Mononuclear cell (primary cell): ENCODE measurements around the gene PRCP. TPM values are rescaled to one million over a fixed set of nuclear protein-coding genes. Genes with fewer than 3 reads are reported as not detected.

Experiments used
- H3K27me3 ChIP-seq: 2 replicates; pipeline ENCODE4 v1.6.0; 2011; ENCODE audit warnings: low read length, control low read depth; ENCODE audit not compliant: insufficient read depth
- H3K4me1 ChIP-seq: 2 replicates; pipeline ENCODE4 v1.5.1; 2011; ENCODE audit warnings: mild to moderate bottlenecking, low read length, control low read depth; ENCODE audit not compliant: insufficient read depth
- H3K4me3 ChIP-seq: 2 replicates; pipeline ENCODE4 v1.5.1; 2011; ENCODE audit warnings: mild to moderate bottlenecking, low read length, moderate library complexity
- H3K9me3 ChIP-seq: 2 replicates; pipeline ENCODE4 v1.5.1; 2011; ENCODE audit warnings: low read depth, mild to moderate bottlenecking, control low read depth, low read length
- total RNA-seq: library from RNA; depleted of rRNA; stranded (reverse); fragments of >200 nt; gene quantifications from one replicate; pipeline ENCODE4 v1.2.3, GENCODE V29; 2012

Gene PRCP
- total RNA-seq, 1 donor = 46.7 TPM

DNA sequence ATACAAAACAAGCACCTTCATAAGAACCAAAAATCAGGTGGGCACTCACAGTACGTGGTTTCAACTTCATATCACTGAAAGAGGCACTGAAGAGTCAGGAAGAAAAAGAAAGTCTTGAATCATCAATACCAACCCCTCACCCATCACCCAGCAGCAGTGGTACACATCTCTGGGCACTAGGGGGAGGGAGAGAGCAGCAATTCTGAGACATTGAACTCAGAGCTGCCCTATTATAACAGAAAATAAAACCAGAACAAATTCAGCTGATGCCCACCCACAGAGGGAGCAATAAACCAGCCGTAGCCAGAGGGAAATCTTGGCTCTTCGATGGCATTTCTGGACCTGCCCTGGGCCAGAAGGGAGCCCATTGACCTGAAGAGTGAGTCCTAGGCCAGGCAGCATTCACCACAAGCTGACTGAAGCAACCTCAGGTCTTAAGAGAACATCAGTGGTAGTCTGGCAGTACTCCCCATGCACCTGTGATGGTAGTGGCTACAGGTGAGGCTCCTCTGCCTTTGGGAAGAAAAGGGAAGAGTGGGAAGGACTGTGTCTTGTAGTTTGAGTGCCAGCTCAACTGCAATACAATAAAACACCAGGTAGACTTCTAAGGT, 124.4 kb downstream of the PRCP start:
- H3K4me3 ChIP-seq = no peak overlapping the region
- H3K27me3 ChIP-seq = no peaks in the 10 kb centered on the region
- no peaks in the 10 kb centered on the region for H3K4me1 ChIP-seq
- H3K9me3 ChIP-seq = peaks cover 5% of the 10 kb centered on the region

DNA sequence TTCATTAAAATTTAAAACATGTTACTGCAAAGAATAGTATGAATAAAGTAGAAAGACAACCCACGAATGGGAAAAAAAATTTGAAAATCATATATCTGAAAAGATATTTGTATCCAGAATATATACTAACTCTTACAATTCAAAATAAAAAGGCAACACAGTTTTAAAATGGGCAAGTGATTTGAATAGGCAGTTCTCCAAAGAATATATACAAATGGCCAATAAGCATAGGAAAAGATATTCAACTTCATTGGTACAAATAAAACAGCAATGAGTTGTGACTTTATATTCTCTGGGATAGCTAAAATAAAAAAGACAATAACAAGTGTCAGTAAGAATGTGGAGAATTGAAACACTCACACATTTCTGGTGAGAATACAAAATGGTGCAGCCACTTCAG, 125.0 kb downstream of the PRCP start:
- H3K27me3 ChIP-seq = no peaks in the 10 kb centered on the region
- peaks cover 5% of the 10 kb centered on the region for H3K9me3 ChIP-seq
- H3K4me1 ChIP-seq = no peaks in the 10 kb centered on the region
- no peak overlapping the region for H3K4me3 ChIP-seq

Other genes with a start within 250 kb of the PRCP start
- gene FAM181B, start 166.6 kb downstream of the PRCP start, total RNA-seq = under 0.01 TPM
- 0.94 TPM for gene DDIAS, start 1.3 kb upstream of the PRCP start, total RNA-seq
- gene RAB30, start 171.5 kb upstream of the PRCP start, total RNA-seq = 104 TPM